ENCODE measurements around the gene RHBG.

The RHBG gene

DNA sequence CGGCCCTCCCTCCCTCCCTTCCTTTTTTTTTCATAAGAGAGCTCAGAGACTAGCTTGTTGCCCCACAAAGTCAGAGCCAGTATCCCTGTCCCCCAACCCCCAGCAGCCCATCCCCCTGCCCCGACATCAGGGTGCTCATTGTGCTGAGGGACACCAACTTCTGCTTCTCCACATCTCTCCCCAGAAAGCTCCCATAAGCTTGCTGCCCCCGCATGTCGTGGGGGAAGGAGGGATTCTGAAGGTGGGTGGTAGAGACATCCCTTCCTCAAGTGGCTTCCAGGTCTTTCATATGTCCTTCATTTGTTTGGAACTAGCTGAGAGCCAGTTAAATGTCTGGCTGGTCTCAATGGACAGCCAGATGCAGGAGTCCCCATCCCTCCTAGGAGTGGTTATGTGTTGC lies 41.2 kb downstream of the RHBG start:
- no peak for TF ChIP-seq TEAD4 (IDR thresholded peaks at IDR 0.05)
- TF ChIP-seq MAX (IDR thresholded peaks at IDR 0.05): no peak

DNA sequence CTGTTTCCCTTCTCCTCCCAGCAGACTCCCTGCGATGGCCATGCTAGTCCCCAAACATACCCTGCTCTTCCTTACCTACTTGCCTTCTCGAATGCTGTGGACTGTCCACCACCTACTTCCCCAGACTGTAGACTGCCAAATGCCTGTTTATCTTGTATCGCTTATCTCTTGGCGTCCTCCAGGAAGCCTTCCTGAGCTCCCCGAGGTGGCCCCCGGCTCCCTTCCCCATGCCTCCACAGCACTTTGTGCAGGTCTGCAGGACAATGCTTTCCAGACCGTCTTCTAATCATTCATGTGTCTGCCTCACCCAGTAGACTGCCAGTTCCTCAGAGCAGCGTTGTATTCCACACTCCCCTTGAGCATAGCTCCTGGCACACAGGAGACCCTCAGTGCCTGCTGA lies 41.7 kb downstream of the RHBG start:
- no peak for TF ChIP-seq USF1 (IDR thresholded peaks at IDR 0.05)
- no peak for TF ChIP-seq EP300 (IDR thresholded peaks at IDR 0.05; ENCODE audit: borderline replicate concordance)
- no peak for TF ChIP-seq TEAD4 (IDR thresholded peaks at IDR 0.05)
- TF ChIP-seq MAX (IDR thresholded peaks at IDR 0.05): no peak
- no peak for TF ChIP-seq REST (IDR thresholded peaks at IDR 0.05; ENCODE audit: low read depth)

DNA sequence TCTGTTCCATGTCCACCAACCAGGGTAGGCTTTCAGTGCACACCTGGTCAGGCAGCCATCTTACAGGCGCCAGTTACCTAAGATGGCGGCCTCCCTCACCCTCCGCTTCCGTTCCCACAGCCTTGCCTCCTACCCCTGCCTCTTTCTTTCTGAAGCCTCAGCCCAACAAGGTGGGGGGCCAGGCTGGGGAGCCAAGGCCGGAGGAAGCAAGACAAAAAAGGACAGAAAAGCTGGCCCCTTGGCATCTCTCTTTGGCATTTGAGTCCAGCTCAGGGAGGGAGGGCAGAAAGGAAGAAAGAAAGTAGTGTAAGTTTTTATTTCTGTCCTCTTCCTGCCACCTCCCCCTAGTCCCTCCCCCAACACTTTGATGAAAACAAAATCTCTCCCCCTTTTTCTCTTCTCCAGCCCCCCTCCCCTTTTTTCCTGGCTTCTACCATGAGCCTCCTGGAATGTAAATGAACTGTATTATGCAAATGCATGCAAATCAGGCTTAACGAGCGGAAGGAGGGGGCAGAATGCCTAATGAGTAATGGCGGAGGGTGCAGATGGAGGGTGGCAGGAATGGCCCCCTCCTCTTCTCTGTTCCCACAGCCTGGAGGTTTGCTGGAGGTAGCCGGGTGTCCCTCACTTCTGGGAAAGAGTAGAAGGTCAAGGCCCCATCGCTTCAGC lies 43.8 kb downstream of the RHBG start:
- no peak for TF ChIP-seq MAX (IDR thresholded peaks at IDR 0.05)
- TF ChIP-seq USF1 (IDR thresholded peaks at IDR 0.05): no peak
- no peak for TF ChIP-seq ZBTB7A (IDR thresholded peaks at IDR 0.05; ENCODE audit: low read depth)
- TF ChIP-seq RAD21 (IDR thresholded peaks at IDR 0.05; ENCODE audit: low read depth): no peak
- no peak for TF ChIP-seq YY1 (IDR thresholded peaks at IDR 0.05; ENCODE audit: low read depth)
- TF ChIP-seq FOXM1 (IDR thresholded peaks at IDR 0.05; ENCODE audit: borderline replicate concordance, low read depth): no peak
- no peak for TF ChIP-seq TAF1 (IDR thresholded peaks at IDR 0.05; ENCODE audit: low read depth)

- no peak for TF ChIP-seq CREB1 (IDR thresholded peaks at IDR 0.05; ENCODE audit: low read depth)
- no peak for TF ChIP-seq EGR1 (IDR thresholded peaks at IDR 0.05)
- no peak for TF ChIP-seq REST (IDR thresholded peaks at IDR 0.05; ENCODE audit: low read depth)
- no peak for TF ChIP-seq RAD21 (IDR thresholded peaks at IDR 0.05; ENCODE audit: low read depth)
- no peak for TF ChIP-seq FOXM1 (IDR thresholded peaks at IDR 0.05; ENCODE audit: borderline replicate concordance, low read depth)
- TF ChIP-seq EP300 (IDR thresholded peaks at IDR 0.05; ENCODE audit: borderline replicate concordance): no peak
- no peak for TF ChIP-seq YY1 (IDR thresholded peaks at IDR 0.05; ENCODE audit: low read depth)
- no peak for TF ChIP-seq TAF1 (IDR thresholded peaks at IDR 0.05; ENCODE audit: low read depth)
- no peak for TF ChIP-seq TCF12 (IDR thresholded peaks at IDR 0.05; ENCODE audit: low read depth)
- TF ChIP-seq ZBTB7A (IDR thresholded peaks at IDR 0.05; ENCODE audit: low read depth): no peak
- no peak for TF ChIP-seq CEBPB (IDR thresholded peaks at IDR 0.05)
- no peak for TF ChIP-seq USF1 (IDR thresholded peaks at IDR 0.05)
- TF ChIP-seq TEAD4 (IDR thresholded peaks at IDR 0.05): no peak
- TF ChIP-seq NFIC (IDR thresholded peaks at IDR 0.05): no peak
- TF ChIP-seq MAX (IDR thresholded peaks at IDR 0.05): no peak
Measured at GRCh38 chr1:156413391-156414246, 44.6 kb downstream of the RHBG start.

GRCh38 chr1:156414461-156415064 lies 45.6 kb downstream of the RHBG start:
- TF ChIP-seq ZBTB7A (IDR thresholded peaks at IDR 0.05; ENCODE audit: low read depth) (0 out of 2 replicates have a peak, but pooled peaks have one; percentile 47), YY1 (IDR thresholded peaks at IDR 0.05; ENCODE audit: low read depth) (peak; percentile 53; the same call in 1 of the 2 replicates), CREB1 (IDR thresholded peaks at IDR 0.05; ENCODE audit: low read depth) (no peak), REST (IDR thresholded peaks at IDR 0.05; ENCODE audit: low read depth) (peak; percentile 99)

Data from Ishikawa (cell line).